ENCODE data around the gene GPR179.
"Not testable (repeated sequence)": the region's sequence is repeated elsewhere in the genome, so short reads cannot be mapped to it uniquely, and the experiment has no call there.

Gene GPR179

DNA sequence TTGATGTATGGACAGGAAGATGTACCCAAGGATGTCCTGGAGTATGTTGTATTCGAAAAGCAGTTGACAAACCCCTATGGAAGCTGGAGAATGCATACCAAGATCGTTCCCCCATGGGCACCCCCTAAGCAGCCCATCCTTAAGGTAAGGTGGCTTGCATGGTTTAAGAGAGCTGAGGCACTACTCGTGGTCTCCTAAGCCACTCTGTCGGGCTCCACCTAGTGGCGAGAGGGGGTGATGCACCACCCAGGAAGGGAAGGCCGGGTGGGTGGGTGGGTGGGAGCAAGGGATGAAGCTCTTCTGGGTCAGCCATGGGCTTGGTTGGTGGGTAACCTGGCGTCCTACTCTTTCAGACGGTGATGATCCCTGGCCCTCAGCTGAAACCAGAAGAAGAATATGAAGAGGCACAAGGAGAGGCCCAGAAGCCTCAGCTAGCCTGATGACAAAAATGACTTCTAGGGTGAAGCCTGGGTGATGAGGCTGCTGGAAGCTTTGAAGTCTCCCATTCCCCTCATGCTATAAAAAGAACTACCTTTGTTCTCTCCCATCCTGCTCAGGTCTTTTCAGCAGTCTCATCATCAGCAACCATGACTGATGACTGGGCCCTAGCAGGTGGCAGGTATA is 21.5 kb downstream of the GPR179 start:
- DNase-seq = peak; percentile 74

- DNase-seq = no peak
Measured at GRCh38 chr17:38320482-38320881, 23.3 kb downstream of the GPR179 start.

DNA sequence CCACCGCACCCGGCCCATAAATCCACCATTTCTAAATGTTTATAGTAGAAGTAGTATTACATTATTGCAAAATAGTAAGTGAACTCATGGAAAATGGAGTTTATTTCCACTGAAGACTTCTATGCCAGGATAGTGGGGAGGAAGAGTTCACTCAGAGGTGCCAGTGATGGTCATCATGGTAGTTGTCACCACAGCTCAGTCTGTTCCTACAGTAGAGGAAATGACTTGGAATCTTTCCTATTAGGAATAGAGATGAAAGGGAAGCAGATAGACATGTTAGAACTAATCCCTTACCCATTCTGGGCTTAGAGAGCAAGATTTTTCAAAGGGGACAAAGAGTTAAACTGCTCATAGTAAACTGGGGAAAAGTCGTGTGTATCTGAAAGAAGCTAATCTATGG is 26.7 kb downstream of the GPR179 start:
- no peak for DNase-seq

- DNase-seq = no peak
Measured at GRCh38 chr17:38315497-38315896, 28.3 kb downstream of the GPR179 start.

DNA sequence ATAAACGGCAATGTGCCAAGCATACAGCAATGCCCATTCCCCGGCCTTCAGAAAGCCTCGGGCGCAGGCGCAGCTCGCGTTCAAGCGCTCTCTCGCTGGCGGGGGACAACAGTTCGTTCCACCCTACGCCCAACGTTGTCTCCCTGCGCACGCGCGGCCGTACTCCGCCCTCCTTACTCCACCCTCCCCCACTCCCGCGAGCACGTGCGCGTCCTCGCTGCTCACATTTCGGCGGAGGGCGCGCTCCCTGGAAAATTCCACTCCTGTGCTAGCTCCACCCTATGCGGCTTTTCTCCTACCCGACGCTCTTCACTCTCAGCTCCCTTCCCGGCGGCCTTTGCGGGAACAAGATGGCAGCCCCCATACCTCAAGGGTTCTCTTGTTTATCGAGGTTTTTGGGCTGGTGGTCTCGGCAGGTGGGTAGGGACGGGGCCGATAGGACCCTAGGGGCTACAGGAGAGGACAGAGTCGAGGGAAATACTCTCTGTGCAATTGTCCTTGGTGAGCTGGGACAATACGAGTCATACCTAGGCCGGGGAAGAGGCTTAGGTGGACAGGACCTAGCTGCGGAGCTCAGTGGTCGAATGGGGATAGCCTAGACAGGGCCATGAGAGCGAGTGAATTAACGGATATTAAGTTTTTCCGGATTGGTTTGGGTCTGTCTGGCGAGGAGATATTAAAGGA is 46.8 kb downstream of the GPR179 start, which contains the start of gene MRPL45:
Gene MRPL45, plus strand, starts transcription at position 335 of the 684 bp plus-strand sequence. Its CDS starts 16 bp downstream, at position 351.
- peak; percentile 92 for DNase-seq

GRCh38 chr17:38295602-38296365 is 48.0 kb downstream of the GPR179 start:
- DNase-seq = not testable (repeated sequence)

- not testable (repeated sequence) for DNase-seq
Measured at GRCh38 chr17:38289760-38290159, 54.0 kb downstream of the GPR179 start.

DNA sequence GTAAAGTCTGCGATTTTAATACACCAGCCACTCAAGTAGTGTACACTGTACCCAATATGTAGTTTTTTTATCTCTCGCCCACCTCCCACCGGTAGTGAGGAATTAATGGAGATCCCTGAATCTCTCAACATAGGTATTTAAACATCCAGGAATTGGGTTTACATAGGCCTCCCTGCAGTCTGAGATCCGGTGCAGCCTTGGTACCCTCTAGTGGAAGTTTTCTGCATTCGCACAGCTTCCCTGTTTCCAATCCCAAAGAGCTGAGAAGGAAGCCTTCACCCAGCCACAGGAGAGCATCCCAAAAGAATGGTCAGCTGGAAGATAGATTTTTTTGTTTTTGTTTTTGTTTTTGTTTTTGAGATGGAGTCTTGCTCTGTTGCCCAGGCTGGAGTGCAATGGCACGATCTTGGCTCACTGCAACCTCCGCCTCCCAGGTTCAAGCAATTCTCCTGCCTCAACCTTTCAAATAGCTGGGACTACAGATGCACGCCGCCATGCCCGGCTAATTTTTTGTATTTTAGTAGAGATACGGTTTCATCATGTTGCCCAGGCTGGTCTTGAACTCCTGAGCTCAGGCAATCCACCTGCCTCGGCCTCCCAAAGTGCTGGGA is 55.4 kb downstream of the GPR179 start:
- not testable (repeated sequence) for DNase-seq

GRCh38 chr17:38286501-38287091 is 57.2 kb downstream of the GPR179 start:
- DNase-seq = not testable (repeated sequence)

GRCh38 chr17:38285994-38286393 is 57.8 kb downstream of the GPR179 start:
- DNase-seq = not testable (repeated sequence)
